SU-DHL-6 (cell line): ENCODE results near the gene PAF1.
"Not testable (repeated sequence)": the region's sequence is repeated elsewhere in the genome, so short reads cannot be mapped to it uniquely, and the experiment has no call there.

Source experiments
- H2AFZ ChIP-seq: fragments of 200-600 bp; sonication (generic); 2 replicates; pipeline ENCODE4 v1.6.1; 2014; ENCODE audit warnings: low read depth, mild to moderate bottlenecking, moderate library complexity, mixed read lengths, antibody characterized with exemption, low read length; ENCODE audit not compliant: severe bottlenecking
- H3F3A ChIP-seq: fragments of 200-600 bp; shearing (Covaris generic); 2 replicates; pipeline ENCODE4 v1.6.0; 2016; ENCODE audit warnings: antibody characterized with exemption, mild to moderate bottlenecking; ENCODE audit not compliant: insufficient read depth
- H3K27ac ChIP-seq: fragments of 200-600 bp; sonication (generic); 2 replicates; pipeline ENCODE4 v1.5.1; 2016; ENCODE audit warnings: low read depth, mild to moderate bottlenecking, low read length, moderate library complexity, mixed read lengths
- H3K27me3 ChIP-seq: fragments of 200-600 bp; sonication (generic), shearing (Covaris generic); 2 replicates; pipeline ENCODE4 v1.6.0; 2014; ENCODE audit warnings: mild to moderate bottlenecking, low read length
- H3K36me3 ChIP-seq: fragments of 200-600 bp; sonication (generic); 2 replicates; pipeline ENCODE4 v1.6.1; 2014; ENCODE audit warnings: mild to moderate bottlenecking, low read length, mixed read lengths
- H3K4me2 ChIP-seq: fragments of 300-600, 200-600 bp; shearing (Covaris generic), sonication (generic); 2 replicates; pipeline ENCODE4 v1.6.0; 2014; ENCODE audit warnings: low read length, low read depth, mild to moderate bottlenecking; ENCODE audit not compliant: poor library complexity, severe bottlenecking
- H3K4me3 ChIP-seq: fragments of 200-600 bp; sonication (generic); 2 replicates; pipeline ENCODE4 v1.5.1; 2014; ENCODE audit warnings: antibody characterized with exemption, low read length, mild to moderate bottlenecking, mixed read lengths; ENCODE audit not compliant: insufficient read depth, poor library complexity, severe bottlenecking
- H3K79me2 ChIP-seq: fragments of 200-600 bp; sonication (generic); 2 replicates; pipeline ENCODE4 v1.6.1; 2014; ENCODE audit warnings: mild to moderate bottlenecking, low read length, moderate library complexity; ENCODE audit not compliant: insufficient read depth
- H3K9ac ChIP-seq: fragments of 200-600 bp; sonication (generic); 2 replicates; pipeline ENCODE4 v1.7.0; 2014; ENCODE audit warnings: mild to moderate bottlenecking, low read length
- H3K9me2 ChIP-seq: fragments of 200-600 bp; sonication (generic); replicated peaks from 2 replicates; pipeline ENCODE4 v1.6.1; 2014; ENCODE audit warnings: low read length; ENCODE audit not compliant: insufficient read depth
- H3K9me3 ChIP-seq: fragments of 200-600 bp; sonication (generic); 2 replicates; pipeline ENCODE4 v1.6.1; 2014; ENCODE audit warnings: low read length, mixed read lengths; ENCODE audit not compliant: insufficient read depth
- H4K20me1 ChIP-seq: fragments of 200-600 bp; sonication (generic); 2 replicates; pipeline ENCODE4 v1.6.1; 2014; ENCODE audit warnings: low read depth, mild to moderate bottlenecking, antibody characterized with exemption, low read length, moderate library complexity, mixed read lengths
- CTCF ChIP-seq: fragments of 200-600 bp; sonication (generic); IDR thresholded peaks from one replicate; pipeline ENCODE4 v1.5.1; 2017; ENCODE audit warnings: antibody characterized with exemption, mild to moderate bottlenecking, low read length, moderate library complexity; ENCODE audit not compliant: insufficient read depth, poor library complexity, severe bottlenecking
- EZH2phosphoT487 ChIP-seq: fragments of 200-600 bp; sonication (generic), shearing (Covaris generic); conservative IDR thresholded peaks from 2 replicates; pipeline ENCODE4 v1.6.1; 2018; ENCODE audit warnings: mild to moderate bottlenecking, antibody characterized with exemption, low read length, moderate library complexity, mixed read lengths

PAF1 gene

GRCh38 chr19:39341719-39342604 is 48.9 kb downstream of the PAF1 start, which contains the start of gene SAMD4B:
Gene SAMD4B (plus strand): TSS chr19:39342421. CDS start chr19:39356894, 14,473 bp downstream.
- no peak within 1 kb of the TSS for H3K27ac ChIP-seq
- H3K36me3 ChIP-seq: no peaks in the 10 kb centered on the region
- no peaks in the 10 kb centered on the region for H3K27me3 ChIP-seq
- peak; percentile 32 for TF ChIP-seq CTCF
- TF ChIP-seq EZH2phosphoT487: no peak
- H3K79me2 ChIP-seq: 0 out of 2 replicates have a peak, but pooled peaks cover 12% of the 10 kb centered on the region
- 0 out of 2 replicates have a peak, but pooled peaks cover 12% of the 10 kb centered on the region for H3F3A ChIP-seq
- peak within 1 kb of the TSS; percentile 86 for H3K4me3 ChIP-seq
- peak within 1 kb of the TSS; percentile 91 for H2AFZ ChIP-seq
- no peaks in the 10 kb centered on the region for H3K9me2 ChIP-seq
- H3K9ac ChIP-seq: peak within 1 kb of the TSS; percentile 87
- H3K4me2 ChIP-seq: peak within 1 kb of the TSS; percentile 83
- H3K9me3 ChIP-seq: no peaks in the 10 kb centered on the region
- no peaks in the 10 kb centered on the region for H4K20me1 ChIP-seq

GRCh38 chr19:39341129-39341718 is 49.7 kb downstream of the PAF1 start:
- Histone ChIP-seq H3K9ac (peak overlapping the region; percentile 69), H3K4me3 (peak overlapping the region; percentile 86), H3F3A (0 out of 2 replicates have a peak, but pooled peaks cover 12% of the 10 kb centered on the region), H3K36me3 (no peaks in the 10 kb centered on the region), H3K27ac (no peak overlapping the region), H3K9me3 (no peaks in the 10 kb centered on the region), H3K9me2 (no peaks in the 10 kb centered on the region), H4K20me1 (no peaks in the 10 kb centered on the region), H3K4me2 (peak overlapping the region; percentile 82), H2AFZ (peak overlapping the region; percentile 91), H3K27me3 (no peaks in the 10 kb centered on the region), H3K79me2 (0 out of 2 replicates have a peak, but pooled peaks cover 11% of the 10 kb centered on the region)
- TF ChIP-seq CTCF: no peak
- no peak for TF ChIP-seq EZH2phosphoT487

GRCh38 chr19:39340156-39340555 is 50.8 kb downstream of the PAF1 start:
- not testable (repeated sequence) for H3K27ac ChIP-seq, H4K20me1 ChIP-seq, H3K9ac ChIP-seq, H2AFZ ChIP-seq, H3K4me2 ChIP-seq, H3K36me3 ChIP-seq, H3K9me2 ChIP-seq, H3K27me3 ChIP-seq, H3K9me3 ChIP-seq, H3K4me3 ChIP-seq
- Histone ChIP-seq H3K79me2 (0 out of 2 replicates have a peak, but pooled peaks cover 11% of the 10 kb centered on the region), H3F3A (0 out of 2 replicates have a peak, but pooled peaks cover 12% of the 10 kb centered on the region)
